CD4-positive, alpha-beta T cell treated with Interleukin-17A for 1 hour (primary cell): ENCODE results near the gene PUS7.
A peak's percentile ranks its signal among the peaks of the same experiment; 100 is the strongest.
"Not testable (repeated sequence)": the region's sequence is repeated elsewhere in the genome, so short reads cannot be mapped to it uniquely, and the experiment has no call there.

Experiments
- DNase-seq: peaks from one replicate; pipeline ENCODE4 v3.0.0-alpha.2; 2020

Gene PUS7

GRCh38 chr7:105493923-105494315 is 28.2 kb downstream of the PUS7 start:
- DNase-seq, result no peak

GRCh38 chr7:105493196-105493922 is 28.7 kb downstream of the PUS7 start:
- DNase-seq, result no peak

GRCh38 chr7:105489409-105489808 is 32.7 kb downstream of the PUS7 start:
- DNase-seq, result no peak

- peak; percentile 46 for DNase-seq
These were observed 34.2 kb downstream of the PUS7 start for GRCh38 chr7:105487579-105488571.

GRCh38 chr7:105480931-105481330 is 41.1 kb downstream of the PUS7 start:
- DNase-seq, result no peak

- DNase-seq, result no peak
These were observed 43.5 kb downstream of the PUS7 start for GRCh38 chr7:105478606-105479005.

- DNase-seq, result no peak
These were observed 44.2 kb downstream of the PUS7 start for GRCh38 chr7:105477908-105478307.

- DNase-seq, result no peak
These were observed 48.0 kb downstream of the PUS7 start for GRCh38 chr7:105474045-105474444.

- DNase-seq, result no peak
These were observed 48.9 kb downstream of the PUS7 start for GRCh38 chr7:105473163-105473562.

GRCh38 chr7:105470846-105471245 is 51.2 kb downstream of the PUS7 start:
- DNase-seq, result no peak

- no peak for DNase-seq
These were observed 52.0 kb downstream of the PUS7 start for GRCh38 chr7:105470090-105470489.

GRCh38 chr7:105462765-105463420 is 59.2 kb downstream of the PUS7 start:
- no peak for DNase-seq

GRCh38 chr7:105461518-105461917 is 60.6 kb downstream of the PUS7 start:
- DNase-seq, result no peak

- no peak for DNase-seq
These were observed 64.3 kb downstream of the PUS7 start for GRCh38 chr7:105457619-105458225.

- no peak for DNase-seq
These were observed 67.2 kb downstream of the PUS7 start for GRCh38 chr7:105454921-105455320.

GRCh38 chr7:105454095-105454747 is 67.8 kb downstream of the PUS7 start:
- DNase-seq, result no peak

GRCh38 chr7:105452085-105452484 is 70.0 kb downstream of the PUS7 start:
- no peak for DNase-seq

- not testable (repeated sequence) for DNase-seq
These were observed 71.2 kb downstream of the PUS7 start for GRCh38 chr7:105450870-105451269.

- no peak for DNase-seq
These were observed 71.8 kb downstream of the PUS7 start for GRCh38 chr7:105450177-105450861.

GRCh38 chr7:105448181-105448580 is 73.9 kb downstream of the PUS7 start:
- DNase-seq, result peak; percentile 23

- DNase-seq, result no peak
These were observed 77.6 kb downstream of the PUS7 start for GRCh38 chr7:105444342-105444987.
